HCT116 (cell line): ENCODE measurements around the gene PPP6R3.
"Not testable (repeated sequence)": the region's sequence is repeated elsewhere in the genome, so short reads cannot be mapped to it uniquely, and the experiment has no call there.

Source experiments
- SRF ChIP-seq: IDR thresholded peaks from 2 replicates; pipeline ENCODE4 v1.6.1; 2012; ENCODE audit warnings: low read depth
- TF ChIP-seq, protein P1 (sequence below), 3 experiments: fragments of 200-600 bp in 1 of 3; sonication (generic) in 1 of 3; IDR thresholded peaks in 2 of 3; conservative IDR thresholded peaks in 1 of 3; 2 replicates each; pipeline ENCODE4 v1.5.1; 2012 to 2017; ENCODE audit warnings: low read depth in 2 of 3, low read length in 2 of 3, antibody characterized with exemption in 1 of 3, borderline replicate concordance in 1 of 3, control low read depth in 1 of 3, mild to moderate bottlenecking in 1 of 3, mixed read lengths in 1 of 3, mixed run types in 1 of 3, moderate library complexity in 1 of 3; ENCODE audit not compliant: insufficient read depth in 1 of 3

DNA sequence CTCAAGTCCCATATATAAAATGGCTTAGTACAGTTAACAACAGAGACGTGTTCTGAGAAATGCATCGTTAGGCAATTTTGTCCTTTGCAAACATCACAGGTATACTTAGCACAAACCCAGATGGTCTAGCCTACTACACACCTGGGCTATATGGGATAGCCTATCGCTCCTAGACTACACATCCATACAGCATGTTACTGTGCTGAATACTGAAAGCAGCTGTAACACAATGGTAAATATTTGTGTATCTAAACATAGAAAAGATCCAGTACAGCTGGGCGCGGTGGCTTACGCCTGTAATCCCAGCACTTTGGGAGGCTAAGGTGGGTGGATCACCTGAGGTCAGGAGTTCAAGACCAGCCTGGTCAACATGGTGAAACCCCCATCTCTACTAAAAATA, 2.2 kb upstream of the PPP6R3 start:
- not testable (repeated sequence) for TF ChIP-seq SRF
- TF ChIP-seq, protein P1, sequence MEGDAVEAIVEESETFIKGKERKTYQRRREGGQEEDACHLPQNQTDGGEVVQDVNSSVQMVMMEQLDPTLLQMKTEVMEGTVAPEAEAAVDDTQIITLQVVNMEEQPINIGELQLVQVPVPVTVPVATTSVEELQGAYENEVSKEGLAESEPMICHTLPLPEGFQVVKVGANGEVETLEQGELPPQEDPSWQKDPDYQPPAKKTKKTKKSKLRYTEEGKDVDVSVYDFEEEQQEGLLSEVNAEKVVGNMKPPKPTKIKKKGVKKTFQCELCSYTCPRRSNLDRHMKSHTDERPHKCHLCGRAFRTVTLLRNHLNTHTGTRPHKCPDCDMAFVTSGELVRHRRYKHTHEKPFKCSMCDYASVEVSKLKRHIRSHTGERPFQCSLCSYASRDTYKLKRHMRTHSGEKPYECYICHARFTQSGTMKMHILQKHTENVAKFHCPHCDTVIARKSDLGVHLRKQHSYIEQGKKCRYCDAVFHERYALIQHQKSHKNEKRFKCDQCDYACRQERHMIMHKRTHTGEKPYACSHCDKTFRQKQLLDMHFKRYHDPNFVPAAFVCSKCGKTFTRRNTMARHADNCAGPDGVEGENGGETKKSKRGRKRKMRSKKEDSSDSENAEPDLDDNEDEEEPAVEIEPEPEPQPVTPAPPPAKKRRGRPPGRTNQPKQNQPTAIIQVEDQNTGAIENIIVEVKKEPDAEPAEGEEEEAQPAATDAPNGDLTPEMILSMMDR (IDR thresholded peaks at IDR 0.05 in 2 of 3, conservative IDR thresholded peaks at IDR 0.05 in 1 of 3; ENCODE audit: borderline replicate concordance in 1 of 3, insufficient read depth in 1 of 3, low read depth in 2 of 3, low read length in 2 of 3) = not testable (repeated sequence)
